ENCODE data around the gene GAMT. TPM values are rescaled to one million over a fixed set of nuclear protein-coding genes. Genes with fewer than 3 reads are reported as not detected.

Gene GAMT
- total and polyA plus RNA-seq, 2 donors (not counting 3 experiments of a cell fraction or from before 2014, with no cell fraction given), result 22.1 to 36.9 TPM

DNA sequence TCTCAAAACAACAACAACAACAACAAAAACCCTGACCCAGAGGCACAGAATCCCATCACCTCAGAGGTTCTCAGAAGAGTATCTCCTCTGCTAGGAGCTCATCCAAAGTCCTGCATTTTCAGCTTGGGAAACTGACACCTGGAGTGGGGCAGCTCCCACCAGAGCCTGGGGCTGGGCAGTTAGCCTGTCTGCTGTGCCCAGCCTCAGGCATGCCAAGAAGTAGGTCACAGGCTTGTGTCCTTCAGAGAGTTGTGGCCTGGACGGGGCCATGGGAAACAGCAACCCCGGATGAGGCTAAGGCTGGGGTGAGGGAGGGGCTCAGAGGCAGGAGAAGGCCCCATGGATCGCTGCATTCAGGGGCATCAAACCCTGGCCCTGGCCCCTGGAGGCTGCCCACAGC is 15.5 kb downstream of the GAMT start:
- no peak overlapping the region for H3K4me2 ChIP-seq (ENCODE audit: insufficient read depth, low read length)
- intact Hi-C loops (cut with micrococcal nuclease) (no loop called here), dilution Hi-C loops (cut with MboI; ENCODE audit: extremely low pct_ligation_motif_present, low sequenced_read_pairs) (no loop called here)
- BruUV-seq (replicated peaks), result no TSS peak
- no peaks in the 10 kb centered on the region for H3K27me3 ChIP-seq (ENCODE audit: control insufficient read depth in 2 of 2, insufficient read depth in 2 of 2, low read length in 2 of 2)
- DNase-seq (ENCODE audit: low read depth, low spot score) (no peak), FAIRE-seq (no peak)
- H2AFZ ChIP-seq (ENCODE audit: low read depth, low read length), result no peak overlapping the region
- CTCF ChIA-PET, result interaction anchor here (0.8 kb wide), 1 partner anchor 40 kb away, joined by 3 read pairs; no protein-coding TSS in a partner anchor
- no peaks in the 10 kb centered on the region for H4K20me1 ChIP-seq (replicated peaks; ENCODE audit: control insufficient read depth, extremely low read depth, insufficient read depth, low read length)
- H3K9me1 ChIP-seq (replicated peaks; ENCODE audit: control insufficient read depth, extremely low read depth, insufficient read depth, low read length), result no peaks in the 10 kb centered on the region
- peaks cover 10% of the 10 kb centered on the region for H3K79me2 ChIP-seq (ENCODE audit: control insufficient read depth, insufficient read depth, low read length)
- peaks cover under 1 to 19% of the 10 kb centered on the region in 2 experiments for H3K36me3 ChIP-seq (ENCODE audit: control insufficient read depth in 2 of 2, extremely low read depth in 1 of 2, insufficient read depth in 2 of 2, low read length in 2 of 2)
- no peak overlapping the region for H3K4me3 ChIP-seq (replicated peaks in 1 of 3; ENCODE audit: insufficient read depth in 1 of 3, low read depth in 1 of 3, low read length in 3 of 3)
- H3K9ac ChIP-seq (replicated peaks; ENCODE audit: extremely low read depth, insufficient read depth, low read length), result no peak overlapping the region
- POLR2A ChIA-PET, result no interaction called here
- H3K9me3 ChIP-seq (replicated peaks; ENCODE audit: control insufficient read depth, insufficient read depth, low read length), result no peaks in the 10 kb centered on the region
- no peak for TF ChIP-seq FOS (IDR thresholded peaks at IDR 0.05; ENCODE audit: borderline replicate concordance, insufficient read depth, low read length)
- TF ChIP-seq GATA2 (IDR thresholded peaks at IDR 0.05; ENCODE audit: insufficient read depth, insufficient read length, low read depth, low read length), result no peak
- TF ChIP-seq, protein P1, sequence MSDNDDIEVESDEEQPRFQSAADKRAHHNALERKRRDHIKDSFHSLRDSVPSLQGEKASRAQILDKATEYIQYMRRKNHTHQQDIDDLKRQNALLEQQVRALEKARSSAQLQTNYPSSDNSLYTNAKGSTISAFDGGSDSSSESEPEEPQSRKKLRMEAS (IDR thresholded peaks at IDR 0.05; ENCODE audit: insufficient read depth, insufficient read length), result no peak
- no peak for TF ChIP-seq MYC (IDR thresholded peaks at IDR 0.05; ENCODE audit: low read depth, low read length)
- TF ChIP-seq, protein P2, sequence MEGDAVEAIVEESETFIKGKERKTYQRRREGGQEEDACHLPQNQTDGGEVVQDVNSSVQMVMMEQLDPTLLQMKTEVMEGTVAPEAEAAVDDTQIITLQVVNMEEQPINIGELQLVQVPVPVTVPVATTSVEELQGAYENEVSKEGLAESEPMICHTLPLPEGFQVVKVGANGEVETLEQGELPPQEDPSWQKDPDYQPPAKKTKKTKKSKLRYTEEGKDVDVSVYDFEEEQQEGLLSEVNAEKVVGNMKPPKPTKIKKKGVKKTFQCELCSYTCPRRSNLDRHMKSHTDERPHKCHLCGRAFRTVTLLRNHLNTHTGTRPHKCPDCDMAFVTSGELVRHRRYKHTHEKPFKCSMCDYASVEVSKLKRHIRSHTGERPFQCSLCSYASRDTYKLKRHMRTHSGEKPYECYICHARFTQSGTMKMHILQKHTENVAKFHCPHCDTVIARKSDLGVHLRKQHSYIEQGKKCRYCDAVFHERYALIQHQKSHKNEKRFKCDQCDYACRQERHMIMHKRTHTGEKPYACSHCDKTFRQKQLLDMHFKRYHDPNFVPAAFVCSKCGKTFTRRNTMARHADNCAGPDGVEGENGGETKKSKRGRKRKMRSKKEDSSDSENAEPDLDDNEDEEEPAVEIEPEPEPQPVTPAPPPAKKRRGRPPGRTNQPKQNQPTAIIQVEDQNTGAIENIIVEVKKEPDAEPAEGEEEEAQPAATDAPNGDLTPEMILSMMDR (IDR thresholded peaks at IDR 0.05; ENCODE audit: extremely low read depth in 1 of 2, insufficient read depth in 1 of 2, low read depth in 1 of 2, low read length in 2 of 2), result no peak
- no peak for TF ChIP-seq EZH2 (IDR thresholded peaks at IDR 0.05; ENCODE audit: borderline replicate concordance, low read depth, low read length, severe bottlenecking)
- TF ChIP-seq JUN (IDR thresholded peaks at IDR 0.05; ENCODE audit: borderline replicate concordance, insufficient read depth, insufficient read length, low read depth), result no peak
- TF ChIP-seq POLR2A (IDR thresholded peaks at IDR 0.05; ENCODE audit: low read depth, low read length), result no peak
- no peak for TF ChIP-seq POLR2AphosphoS5 (IDR thresholded peaks at IDR 0.05; ENCODE audit: insufficient read depth, low read depth, low read length)
- no peak overlapping the region for H3K27ac ChIP-seq (ENCODE audit: insufficient read depth, low read depth, low read length)
- peaks cover 7% of the 10 kb centered on the region for H3K4me1 ChIP-seq (ENCODE audit: control insufficient read depth, extremely low read depth, insufficient read depth, low read length)
